GM18909 (cell line): ENCODE results near the gene GALC.
"Not testable (repeated sequence)": the region's sequence is repeated elsewhere in the genome, so short reads cannot be mapped to it uniquely, and the experiment has no call there.

Source experiments
- ATAC-seq: cut with Tn5 transposase; IDR thresholded peaks from one replicate; pipeline ENCODE4 v1.9.1; 2021; ENCODE audit warnings: mild to moderate bottlenecking; ENCODE audit not compliant: unreplicated experiment, poor library complexity

The GALC gene

GRCh38 chr14:87992718-87993628 lies at the start of gene GALC:
GALC (minus strand) TSS chr14:87993182; CDS start chr14:87993164, 18 bp downstream.
- ATAC-seq, result peak; percentile 91

GRCh38 chr14:88040146-88040545 lies 47.2 kb upstream of the GALC start:
- no peak for ATAC-seq

- no peak for ATAC-seq
Measured at GRCh38 chr14:88039197-88039596, 46.2 kb upstream of the GALC start.

GRCh38 chr14:88037325-88037724 lies 44.3 kb upstream of the GALC start:
- no peak for ATAC-seq

- ATAC-seq, result no peak
Measured at GRCh38 chr14:88036422-88036821, 43.4 kb upstream of the GALC start.

GRCh38 chr14:88034076-88034475 lies 41.1 kb upstream of the GALC start:
- no peak for ATAC-seq

GRCh38 chr14:88032373-88032772 lies 39.4 kb upstream of the GALC start:
- ATAC-seq, result no peak

- no peak for ATAC-seq
Measured at GRCh38 chr14:88030892-88031291, 37.9 kb upstream of the GALC start.

- no peak for ATAC-seq
Measured at GRCh38 chr14:88030079-88030478, 37.1 kb upstream of the GALC start.

- no peak for ATAC-seq
Measured at GRCh38 chr14:88029500-88029899, 36.5 kb upstream of the GALC start.

- ATAC-seq, result peak; percentile 42
Measured at GRCh38 chr14:88026890-88027289, 33.9 kb upstream of the GALC start.

- no peak for ATAC-seq
Measured at GRCh38 chr14:88025313-88025712, 32.3 kb upstream of the GALC start.

- ATAC-seq, result not testable (repeated sequence)
Measured at GRCh38 chr14:88024252-88025086, 31.5 kb upstream of the GALC start.

GRCh38 chr14:88023658-88024187 lies 30.7 kb upstream of the GALC start:
- peak; percentile 45 for ATAC-seq

- ATAC-seq, result no peak
Measured at GRCh38 chr14:88017535-88017934, 24.6 kb upstream of the GALC start.

- ATAC-seq, result no peak
Measured at GRCh38 chr14:88016768-88017167, 23.8 kb upstream of the GALC start.

- peak; percentile 96 for ATAC-seq
Measured at GRCh38 chr14:88013750-88014349, 20.9 kb upstream of the GALC start.

GRCh38 chr14:88012495-88012894 lies 19.5 kb upstream of the GALC start:
- ATAC-seq, result no peak

GRCh38 chr14:88010331-88010730 lies 17.3 kb upstream of the GALC start:
- no peak for ATAC-seq

GRCh38 chr14:88009486-88009885 lies 16.5 kb upstream of the GALC start:
- ATAC-seq, result no peak
